Islet precursor cell (in vitro differentiated cells): Measurements from ENCODE around the gene CBLB.

Source experiments
- DNase-seq: peaks from one replicate; pipeline ENCODE4 v3.0.0-alpha.2; 2018

Gene CBLB

DNA sequence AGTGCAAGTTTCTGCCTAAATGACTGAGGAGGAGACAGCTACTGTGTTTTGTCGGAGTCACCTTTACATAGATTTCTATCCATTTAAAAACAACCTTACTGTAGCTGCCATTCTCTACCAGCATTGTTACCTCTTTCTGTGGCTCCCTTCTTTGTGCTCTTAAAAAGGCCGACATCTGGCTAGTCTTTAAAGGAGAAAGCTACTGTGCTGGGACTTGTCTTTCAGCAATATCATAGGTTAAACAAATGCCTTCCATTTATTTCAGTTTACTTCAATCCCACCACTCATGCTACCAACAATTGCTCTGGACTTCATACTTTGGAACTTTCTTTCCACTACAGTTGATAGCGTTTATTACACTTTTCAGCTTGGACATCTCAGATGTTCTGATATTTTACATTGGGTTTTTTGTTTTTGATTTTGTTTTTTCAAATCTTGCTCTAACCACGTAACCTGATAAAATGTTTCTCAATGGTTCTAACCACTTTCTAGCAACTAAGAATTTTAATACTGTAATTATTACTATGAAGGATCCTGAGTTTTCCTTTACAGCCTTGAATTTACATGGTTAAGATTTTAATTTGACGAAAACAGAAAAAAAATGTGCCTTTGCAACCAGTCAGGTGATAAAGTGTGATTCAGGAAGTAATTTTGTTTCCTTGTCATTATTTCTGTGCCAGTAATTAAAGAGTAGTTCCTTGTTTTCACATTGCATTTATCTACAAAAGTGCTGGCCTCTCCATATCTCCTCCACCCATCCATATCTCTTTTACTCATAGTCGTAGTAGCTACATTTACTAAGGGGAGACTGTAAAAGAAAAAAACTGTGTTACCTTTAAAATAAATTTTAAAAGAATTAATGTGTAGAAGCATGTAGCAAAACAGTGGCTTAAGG lies 1.3 kb upstream of the CBLB start:
- DNase-seq: no peak

DNA sequence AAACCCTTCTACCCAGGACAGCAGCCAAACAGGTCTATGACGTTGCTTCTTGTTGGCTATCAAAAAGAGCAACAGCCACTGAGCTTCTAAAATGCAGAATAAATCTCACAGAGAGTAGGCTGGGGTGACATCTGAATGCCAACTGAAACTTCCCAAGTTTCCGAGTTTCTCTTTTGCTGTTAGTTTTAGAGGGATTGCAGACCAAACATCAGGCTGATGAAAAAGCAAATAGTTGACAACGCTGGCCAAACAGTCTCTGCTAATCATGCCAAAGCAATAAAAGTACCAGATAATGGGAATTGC lies 670 bp upstream of the CBLB start:
- no peak for DNase-seq

DNA sequence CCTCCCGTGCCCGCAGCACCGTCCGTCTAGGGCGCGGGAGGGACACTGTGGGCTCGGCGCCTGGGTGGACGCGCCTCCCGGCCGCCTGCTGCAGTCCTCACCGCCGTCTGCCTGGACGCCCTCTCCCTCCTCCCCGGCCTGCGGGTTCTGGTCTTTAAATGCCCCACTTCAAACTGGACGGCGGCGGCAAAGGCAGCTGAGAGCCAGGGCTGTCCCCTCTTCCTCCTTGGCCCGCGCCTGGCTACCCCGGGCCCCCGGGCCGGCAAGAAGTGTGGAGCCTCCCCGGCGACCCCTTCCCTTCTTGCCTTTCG lies 426 bp downstream of the CBLB start:
- peak; percentile 84 for DNase-seq

DNA sequence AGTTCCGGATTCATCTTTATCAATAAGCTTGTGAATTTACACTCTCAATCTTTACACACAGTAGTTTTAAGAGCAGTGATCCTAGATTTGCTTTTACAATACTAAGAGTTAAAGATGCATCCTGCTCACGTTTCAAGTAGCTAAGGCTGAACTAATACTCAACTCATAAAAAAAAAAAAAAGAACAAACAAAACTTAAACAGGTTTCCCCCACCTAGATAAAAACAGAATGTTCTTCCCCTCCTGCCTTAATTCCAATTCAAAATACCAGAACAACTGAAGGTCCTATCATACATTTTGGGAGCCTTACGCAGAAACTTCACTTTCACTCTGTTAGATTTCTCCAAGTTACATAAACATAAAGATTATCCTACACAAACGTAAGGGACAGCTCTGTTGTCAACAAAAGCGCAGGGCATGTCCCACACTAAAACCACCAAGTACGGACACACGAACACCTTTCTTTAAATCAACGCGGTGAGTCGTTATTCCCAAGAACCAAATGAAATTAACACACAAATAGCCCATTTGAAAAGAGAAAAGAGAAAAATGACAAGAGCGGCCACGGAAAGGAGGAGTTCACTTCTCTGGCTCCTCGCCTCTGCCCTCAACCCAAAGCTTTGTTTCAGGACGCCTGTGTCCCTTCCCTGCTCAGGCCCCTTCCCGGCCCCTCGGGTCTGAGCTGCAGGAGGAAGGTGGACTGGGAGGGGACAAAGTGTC lies 941 bp downstream of the CBLB start:
- DNase-seq: no peak

DNA sequence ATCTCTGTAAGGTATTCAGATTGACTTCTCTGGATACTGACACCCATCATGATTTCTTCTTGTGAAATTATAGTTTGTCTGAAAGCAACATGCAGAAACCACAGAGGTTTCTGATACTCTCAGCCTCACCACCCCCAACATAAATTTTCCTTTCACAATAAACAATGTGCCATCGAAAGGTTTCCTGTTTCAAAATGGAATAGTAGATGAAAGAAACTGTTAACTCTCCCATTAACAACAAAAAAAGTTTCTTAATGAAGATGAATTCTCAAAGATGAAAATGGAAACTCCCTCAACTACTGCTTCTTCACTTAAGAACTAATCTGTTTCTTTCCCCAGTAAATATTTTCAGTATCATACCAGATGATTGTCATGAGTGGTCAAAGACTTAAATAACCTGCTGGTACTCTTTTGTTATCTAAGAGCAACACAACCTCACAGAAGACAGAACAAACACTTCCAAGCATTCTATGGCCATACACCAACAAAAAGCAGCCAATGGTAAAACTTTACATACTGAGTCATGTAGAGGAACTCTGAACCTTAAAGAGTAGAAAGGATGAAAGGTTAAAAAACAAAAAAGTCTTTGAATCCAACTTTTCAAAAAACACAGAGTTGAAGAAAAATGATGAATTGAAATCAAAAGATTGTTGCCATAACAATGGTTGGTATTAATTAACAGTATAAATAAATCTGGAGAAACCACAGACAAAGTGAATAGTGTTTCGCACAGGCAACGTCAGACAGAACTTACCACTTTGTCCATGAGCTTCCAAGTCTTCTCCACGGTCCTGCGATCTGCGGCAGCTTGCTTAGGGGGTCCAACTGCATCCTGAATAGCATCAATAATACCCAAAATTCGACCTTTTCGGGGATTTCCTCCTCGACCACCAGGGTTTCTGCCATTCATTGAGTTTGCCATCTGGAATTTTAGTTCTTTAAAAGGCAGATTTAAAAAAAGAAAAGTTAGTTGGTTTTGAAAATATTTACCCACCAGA lies 1.9 kb downstream of the CBLB start:
- DNase-seq: no peak

DNA sequence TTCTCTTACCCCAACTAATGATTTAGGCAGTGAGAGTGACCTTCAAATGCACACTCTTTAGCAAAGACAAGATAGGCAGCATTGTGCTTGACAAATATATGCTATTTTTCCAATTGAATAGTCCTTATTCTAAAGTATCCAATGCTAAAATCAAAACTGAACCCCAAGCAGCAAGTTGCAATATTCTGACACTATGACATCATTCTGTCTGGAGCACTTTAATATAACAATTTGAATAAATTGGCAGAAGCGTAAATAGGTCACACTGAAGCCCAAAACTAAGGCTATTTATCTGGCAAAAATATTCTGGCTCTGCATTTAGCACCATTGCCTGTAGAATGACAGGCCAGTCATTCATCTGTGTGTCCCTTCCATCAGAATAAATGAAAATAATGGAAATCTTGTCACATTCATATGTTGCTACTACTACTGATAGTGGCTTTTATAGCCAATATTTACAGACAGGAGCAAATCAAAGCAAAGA lies 2.9 kb downstream of the CBLB start:
- DNase-seq: no peak

DNA sequence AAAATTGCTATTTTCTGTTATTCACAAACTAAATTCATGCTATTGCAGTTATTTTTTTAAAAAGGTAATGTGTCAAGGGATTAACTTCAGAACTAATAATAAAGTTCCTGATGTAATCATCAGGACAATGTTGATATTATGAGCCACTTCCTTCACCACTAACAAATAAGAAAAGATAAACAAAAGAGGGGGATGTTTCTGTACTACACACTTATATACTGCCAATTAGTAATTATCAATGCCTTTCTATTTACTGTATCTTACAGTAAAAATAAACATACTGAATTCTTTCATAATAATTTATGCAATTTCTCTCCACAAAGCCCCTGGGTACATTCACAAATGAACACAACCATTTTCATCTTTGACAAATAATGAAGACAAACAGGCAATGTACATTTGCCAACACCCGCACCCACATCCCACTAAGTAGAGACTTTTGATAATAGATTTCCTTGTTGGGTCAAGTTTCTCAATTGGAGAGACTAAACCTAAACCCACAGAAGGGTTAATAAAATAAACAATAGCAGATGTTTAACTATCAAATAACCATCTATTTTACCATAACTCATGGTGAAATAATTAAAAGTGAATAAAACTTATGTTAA lies 3.7 kb downstream of the CBLB start:
- DNase-seq: no peak

DNA sequence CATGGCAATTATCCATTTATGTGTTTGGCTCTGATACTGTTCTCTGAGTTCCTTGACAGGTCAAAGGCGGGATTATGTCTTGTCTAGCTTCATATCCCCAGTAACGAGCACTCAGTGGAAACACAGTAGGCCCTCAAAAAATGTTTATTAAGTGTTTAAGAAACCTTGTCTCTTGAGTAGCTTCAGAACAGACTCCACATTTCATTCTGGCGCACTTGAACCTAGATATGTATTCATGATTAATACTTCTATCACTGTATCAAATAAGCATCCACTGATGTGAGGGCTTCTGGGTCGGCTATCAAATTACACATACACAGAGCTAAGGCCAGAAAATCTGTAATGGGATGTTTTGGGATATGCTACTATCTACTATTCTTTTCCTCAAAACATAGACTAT lies 4.6 kb downstream of the CBLB start:
- DNase-seq: no peak

DNA sequence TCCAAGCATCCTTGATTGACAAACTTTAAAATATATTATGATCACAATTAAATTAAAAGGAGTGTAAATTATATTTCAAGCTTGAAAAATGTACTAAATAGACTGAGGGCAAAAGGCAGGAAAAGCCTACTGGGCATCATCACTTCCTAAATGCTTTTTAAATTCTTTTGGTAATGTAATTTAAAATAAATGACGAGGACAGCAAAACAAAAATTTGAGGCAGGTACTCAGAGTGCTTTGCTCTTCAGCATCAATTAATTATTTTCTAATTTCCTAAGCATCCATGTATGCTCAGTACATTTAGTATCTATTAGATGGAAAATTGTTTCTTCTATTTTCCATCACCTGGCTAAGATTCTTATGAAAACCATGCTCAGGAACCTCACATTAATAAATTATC lies 5.2 kb downstream of the CBLB start:
- no peak for DNase-seq

DNA sequence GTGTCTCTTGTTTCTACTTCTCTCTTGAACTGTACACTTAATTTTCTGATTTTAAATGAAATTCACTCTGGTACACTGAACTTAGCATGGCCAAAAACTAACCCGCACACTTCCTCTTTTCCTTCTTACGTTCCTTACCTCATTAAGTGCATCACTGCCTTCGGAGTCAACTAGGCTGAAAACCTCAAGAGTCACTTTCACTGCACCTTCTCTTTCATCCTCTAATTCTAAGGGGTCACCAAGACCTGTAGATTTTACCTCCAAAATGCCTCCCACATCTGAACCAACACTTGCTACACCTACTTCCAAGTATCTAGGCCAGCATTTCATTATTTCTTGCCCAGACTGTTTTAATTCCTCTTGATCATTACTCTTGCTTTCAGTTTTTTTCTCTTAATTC lies 6.6 kb downstream of the CBLB start:
- DNase-seq: no peak

DNA sequence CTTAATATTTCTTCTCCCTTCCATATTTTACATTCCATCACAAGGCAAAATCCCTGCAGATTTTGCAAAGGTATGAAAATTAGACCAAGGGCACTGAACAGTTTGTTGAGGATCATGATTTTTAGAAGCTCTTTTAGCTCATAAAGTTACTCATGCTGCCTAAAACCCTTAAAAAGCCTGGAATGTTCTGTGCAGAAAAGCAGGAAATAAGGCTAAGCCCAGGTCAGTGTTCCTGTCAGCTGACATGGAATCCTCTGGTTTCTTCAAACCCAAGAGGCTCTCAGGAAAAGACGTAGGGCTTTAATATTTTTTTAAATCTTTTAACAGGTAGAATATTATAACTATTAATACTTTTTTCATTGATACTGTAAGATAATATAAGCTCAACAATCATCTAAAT lies 8.2 kb downstream of the CBLB start:
- no peak for DNase-seq

DNA sequence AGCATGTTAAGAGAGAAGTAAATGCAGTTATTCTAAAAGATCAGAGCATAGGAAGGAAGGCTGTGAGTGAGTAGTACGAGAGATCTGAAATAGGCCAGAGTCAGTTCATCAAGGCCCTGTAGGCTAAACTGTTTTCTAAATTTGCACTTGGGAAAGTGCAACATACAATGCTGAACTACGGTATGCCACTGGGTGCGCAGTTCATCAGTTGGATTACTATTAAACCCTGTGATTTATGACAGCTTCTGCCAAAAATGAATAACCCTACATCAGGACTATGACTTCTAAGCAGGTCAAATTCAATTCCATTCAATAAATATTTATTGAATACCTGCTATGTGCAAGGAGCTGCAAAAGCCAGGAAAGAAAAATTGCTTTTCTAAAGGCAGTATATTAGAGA lies 10.8 kb downstream of the CBLB start:
- DNase-seq: no peak

DNA sequence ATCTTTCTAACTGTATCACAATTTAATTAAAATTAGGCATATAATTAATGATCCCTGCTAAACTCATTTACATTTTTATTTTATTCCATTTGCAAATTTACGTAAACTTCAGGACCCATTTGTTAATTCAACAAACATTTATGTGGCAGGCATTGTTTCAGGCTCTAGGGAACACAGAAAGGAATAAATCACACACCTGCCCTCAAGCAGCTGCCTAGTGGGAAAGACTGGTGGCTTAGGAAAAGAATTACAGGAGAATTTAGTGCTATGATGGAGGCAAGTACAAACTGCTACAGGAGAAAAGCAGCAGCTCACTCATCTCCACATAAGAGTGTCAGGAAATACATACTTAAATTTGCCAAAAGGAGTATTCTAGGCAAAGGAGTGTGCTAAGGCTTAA lies 11.2 kb downstream of the CBLB start:
- DNase-seq: no peak

DNA sequence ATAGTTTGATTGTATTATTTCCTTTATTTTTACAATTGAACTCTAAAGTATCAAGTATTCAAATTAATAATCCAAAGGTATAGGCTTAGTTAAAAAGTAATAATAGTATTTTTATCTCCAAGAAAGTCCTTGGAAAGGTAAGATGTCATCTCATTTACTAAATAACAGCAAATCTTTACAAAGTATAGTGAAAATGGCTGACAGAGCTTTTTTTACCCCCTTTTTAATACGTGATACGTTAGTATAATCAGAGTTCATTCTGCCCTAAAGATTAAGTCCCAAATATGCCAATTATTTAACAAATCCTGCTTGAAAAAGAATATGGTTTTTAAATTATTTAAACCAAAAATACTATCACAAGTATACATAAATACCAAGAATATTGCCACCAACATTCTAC lies 12.2 kb downstream of the CBLB start:
- DNase-seq: no peak

DNA sequence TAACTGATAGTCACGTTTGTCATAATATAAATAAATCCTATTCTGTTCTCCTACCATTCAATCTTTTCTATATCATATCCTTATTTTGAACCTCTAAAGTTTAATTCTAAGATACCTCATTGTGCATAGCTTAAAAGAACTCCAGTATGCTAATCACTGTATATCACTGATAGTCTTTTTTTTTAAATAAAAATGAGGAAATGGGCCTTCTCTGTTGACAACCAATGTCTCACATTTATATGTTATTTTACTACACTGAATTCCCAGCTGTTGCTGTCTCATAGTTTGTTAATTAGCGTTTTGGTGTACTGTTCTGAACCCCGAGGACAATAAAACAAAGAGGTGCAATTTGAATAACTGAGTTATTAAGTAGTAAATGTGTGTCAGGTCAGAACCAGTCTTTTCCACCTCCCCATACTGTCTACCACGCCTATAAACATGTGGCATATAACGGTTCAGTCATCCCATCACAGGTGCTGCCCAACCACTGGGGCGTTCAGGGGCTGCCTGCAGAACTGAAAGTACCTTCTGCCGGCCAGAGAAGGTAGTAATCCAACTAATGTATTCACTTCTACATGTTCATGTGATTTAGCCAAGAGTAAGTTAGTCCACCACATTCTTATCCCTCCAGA lies 14.9 kb downstream of the CBLB start:
- DNase-seq: no peak

DNA sequence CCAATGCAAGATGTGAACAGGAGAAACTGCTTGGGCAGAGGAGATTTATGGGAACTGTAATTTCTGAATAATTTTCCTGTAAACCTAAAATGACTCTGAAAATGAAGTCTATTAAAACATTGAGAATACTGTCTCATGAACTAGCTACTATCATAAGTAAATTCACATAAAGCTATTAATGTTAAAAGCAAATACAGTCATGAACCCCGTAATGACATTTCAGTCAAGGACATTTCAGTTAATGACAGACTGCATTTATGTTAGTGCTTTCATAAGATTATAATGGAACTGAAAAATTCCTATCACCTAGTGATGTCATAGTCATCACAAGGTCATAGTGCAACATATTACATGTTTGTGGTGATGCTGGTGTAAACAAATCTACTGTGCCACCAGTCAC lies 17.2 kb downstream of the CBLB start:
- DNase-seq: no peak

DNA sequence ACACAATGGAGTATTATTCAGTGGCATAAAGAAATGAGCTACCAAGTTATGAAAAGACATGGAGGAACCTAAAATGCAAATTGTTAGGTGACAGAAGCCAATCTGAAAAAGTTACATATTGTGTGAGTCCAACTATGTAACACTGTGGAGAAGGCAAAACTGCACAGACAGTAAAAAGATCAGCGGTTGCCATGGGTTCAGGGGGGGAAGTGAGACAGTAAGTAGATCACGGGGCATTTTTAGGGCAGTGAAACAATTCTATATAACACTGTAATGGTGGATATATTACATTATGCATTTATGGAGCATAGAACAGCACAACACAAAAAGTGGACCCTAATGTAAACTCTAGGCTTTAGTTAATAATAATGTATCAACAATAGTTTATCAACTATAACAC lies 17.6 kb downstream of the CBLB start:
- no peak for DNase-seq

DNA sequence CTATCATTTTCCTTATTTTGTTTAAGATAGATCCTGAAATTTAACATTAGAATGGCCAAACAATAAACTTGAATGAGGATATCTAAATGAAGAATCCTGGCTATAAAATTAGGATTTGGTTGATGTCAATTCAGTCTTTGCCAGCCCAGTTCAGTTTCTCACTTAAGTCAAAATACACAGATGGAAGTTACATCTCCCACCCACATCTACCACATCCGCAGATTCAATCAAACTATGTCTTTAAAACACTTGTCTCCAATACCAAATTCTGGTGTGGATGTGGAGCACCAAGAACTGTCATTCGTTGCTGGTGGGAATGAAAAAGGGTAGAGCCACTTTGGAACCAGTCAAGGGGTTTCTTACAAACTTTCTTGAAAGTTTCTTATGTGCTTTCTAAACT lies 18.2 kb downstream of the CBLB start:
- DNase-seq: no peak

DNA sequence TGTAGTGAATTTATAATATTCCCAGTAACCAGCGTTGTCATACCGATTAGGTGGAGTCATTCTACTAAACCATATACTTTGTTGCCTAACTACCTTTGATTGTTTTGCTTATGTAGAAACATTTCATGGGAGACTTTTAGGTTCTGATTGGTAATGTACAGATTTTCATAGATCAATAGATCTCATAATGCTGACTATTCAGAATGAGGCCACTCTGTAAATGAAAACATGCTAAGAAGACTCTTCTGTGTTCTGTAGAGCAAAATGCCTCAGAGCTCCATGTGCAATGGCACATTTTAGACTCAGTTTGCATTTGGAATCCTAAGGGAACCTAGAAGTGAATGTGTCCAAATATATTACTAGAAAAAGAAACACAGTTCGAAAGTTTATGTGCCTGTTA lies 20.0 kb downstream of the CBLB start:
- no peak for DNase-seq

DNA sequence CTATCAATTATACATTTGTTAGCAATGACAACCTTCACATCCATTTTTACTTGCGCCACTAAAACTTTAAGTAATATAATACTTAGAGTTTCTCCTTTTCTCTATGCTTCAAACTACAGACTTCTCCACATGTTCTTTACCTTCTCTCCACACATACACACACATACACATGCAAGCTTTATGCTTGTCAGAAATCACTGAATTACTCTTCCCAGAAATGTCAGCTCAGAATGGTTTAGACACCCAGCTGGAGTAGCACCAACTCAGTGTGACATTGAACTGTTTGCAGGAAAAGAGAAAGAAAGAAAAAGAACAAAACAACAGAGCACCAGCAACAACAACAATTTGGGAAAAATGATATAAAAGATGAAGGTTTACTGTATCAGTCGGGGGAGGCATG lies 20.9 kb downstream of the CBLB start:
- no peak for DNase-seq

DNA sequence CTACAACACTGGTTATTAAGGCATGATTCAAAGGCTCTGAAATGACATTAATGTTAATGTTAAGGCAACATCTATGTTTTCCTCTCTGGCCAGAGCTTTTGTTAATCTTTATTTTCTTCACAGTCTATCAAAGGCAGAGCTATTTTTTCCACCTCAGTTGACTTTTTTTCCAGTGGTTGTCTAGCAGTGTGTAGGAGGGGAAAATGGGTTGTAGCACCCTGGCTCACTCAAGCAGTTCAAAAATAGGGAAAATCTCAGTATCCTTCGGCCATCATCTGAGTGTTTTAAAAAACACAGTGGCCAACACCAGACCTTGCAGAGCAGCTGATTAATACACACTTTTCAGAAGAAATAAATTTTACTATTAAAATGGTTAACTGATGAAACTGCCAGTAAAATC lies 21.4 kb downstream of the CBLB start:
- DNase-seq: no peak

DNA sequence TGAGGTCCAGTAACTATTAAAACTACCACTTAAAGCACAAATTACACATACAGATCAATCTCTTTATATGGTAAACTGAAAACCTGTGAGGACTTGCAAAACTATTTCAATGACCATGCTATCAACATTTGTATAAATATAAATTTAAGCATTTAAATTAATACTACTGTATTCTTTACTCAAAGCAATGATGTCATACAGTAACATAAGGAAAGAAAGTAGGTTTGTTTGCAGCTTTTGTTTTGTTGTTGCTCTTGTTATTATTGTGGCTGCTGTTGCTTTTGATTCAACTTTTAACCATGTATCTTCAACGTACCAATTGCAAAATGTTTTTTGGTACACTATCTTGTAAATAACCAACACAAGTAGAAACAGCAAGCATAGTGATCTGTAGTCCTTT lies 22.0 kb downstream of the CBLB start:
- no peak for DNase-seq

DNA sequence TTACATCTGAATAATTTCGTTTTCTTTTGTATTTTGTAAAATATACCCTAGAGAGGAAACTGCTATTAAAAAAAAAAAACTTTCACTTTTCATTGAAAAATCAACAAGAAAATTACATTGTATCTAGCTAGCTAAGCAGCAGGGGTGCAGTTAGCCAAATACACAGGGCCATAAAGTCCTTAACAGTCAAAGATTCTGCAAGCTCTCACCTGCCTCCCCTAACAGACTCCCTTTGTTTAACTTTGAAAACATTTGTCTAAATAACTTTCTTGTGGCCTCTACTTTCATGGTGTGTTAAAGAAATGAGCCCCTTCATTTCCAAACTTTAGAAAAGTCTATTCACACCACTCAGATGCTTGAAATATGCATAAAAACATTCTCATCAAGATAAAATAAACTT lies 23.3 kb downstream of the CBLB start:
- DNase-seq: no peak
